ENCODE measurements around the gene HS3ST5.

DNA sequence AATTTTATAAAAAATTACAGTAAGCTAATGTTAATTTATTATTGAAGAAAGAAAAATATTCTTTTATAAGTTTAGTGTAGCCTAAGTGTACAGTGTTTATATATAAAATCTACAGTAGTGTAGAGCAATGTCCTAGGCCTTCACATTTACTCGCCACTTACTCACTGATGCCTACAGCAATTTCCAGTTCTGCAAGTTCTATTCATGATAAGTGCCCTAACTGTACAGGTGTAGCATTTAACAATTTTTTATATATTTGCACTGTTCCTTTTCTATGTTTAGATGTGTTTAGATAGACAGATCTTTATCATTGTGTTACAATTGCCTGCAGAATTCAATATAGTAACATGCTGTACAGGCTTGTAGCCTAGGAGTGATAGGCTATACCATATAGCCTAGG is 291.8 kb downstream of the HS3ST5 start:
- TF ChIP-seq POLR2A (IDR thresholded peaks at IDR 0.05) (no peak), CTCF (IDR thresholded peaks at IDR 0.05) (no peak)

Data from esophagus squamous epithelium (tissue), 4 donors.